Activated CD4-positive, alpha-beta T cell treated with anti-CD3 and anti-CD28 coated beads for 48 hours (primary cell): ENCODE results near the gene MGAM2.

ENCODE experiments used
- DNase-seq: peaks from one replicate; pipeline ENCODE4 v3.0.0-alpha.2; 2020

Gene MGAM2

DNA sequence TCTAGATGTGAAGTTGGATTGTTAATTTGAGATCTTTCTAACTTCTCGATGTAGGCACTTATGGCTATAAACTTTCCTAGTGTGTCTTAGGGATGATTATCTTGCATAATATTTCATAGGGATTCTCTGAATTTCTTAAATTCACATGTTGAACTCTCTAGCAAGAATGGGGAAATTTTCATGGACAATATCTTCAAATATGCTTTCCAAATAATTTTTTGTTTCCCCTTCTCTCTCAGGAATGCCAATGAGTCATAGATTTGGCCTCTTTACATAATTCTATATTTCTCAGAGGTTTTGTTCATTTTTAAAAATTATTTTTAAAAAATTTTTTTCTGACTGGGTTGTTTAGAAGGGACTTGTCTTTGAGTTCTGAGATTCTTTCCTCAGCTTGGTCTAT, 68.9 kb downstream of the MGAM2 start:
- DNase-seq = no peak

- no peak for DNase-seq
Measured at GRCh38 chr7:142181211-142181610, 69.7 kb downstream of the MGAM2 start.

GRCh38 chr7:142181966-142182365, 70.4 kb downstream of the MGAM2 start:
- DNase-seq = no peak

- DNase-seq = no peak
Measured at GRCh38 chr7:142185069-142185468, 73.6 kb downstream of the MGAM2 start.

DNA sequence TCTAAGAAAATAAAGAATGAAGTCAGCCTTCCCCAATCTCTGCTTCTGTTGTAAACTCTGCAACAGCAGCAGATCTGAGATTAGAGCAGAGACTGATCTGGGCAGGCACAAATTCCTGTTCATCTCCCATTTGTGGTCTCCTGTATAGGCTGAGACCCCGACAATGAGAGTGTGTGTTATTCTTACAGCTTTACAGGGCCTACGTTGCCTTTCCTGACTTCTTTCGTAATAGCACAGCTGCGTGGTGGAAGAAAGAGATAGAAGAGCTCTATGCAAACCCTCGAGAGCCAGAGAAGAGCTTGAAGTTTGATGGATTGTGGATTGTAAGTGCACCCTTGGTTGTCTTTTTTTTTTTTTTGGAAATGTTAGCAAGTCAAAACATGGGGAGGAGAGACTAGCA, 74.3 kb downstream of the MGAM2 start:
- DNase-seq = no peak

GRCh38 chr7:142188154-142188553, 76.6 kb downstream of the MGAM2 start:
- no peak for DNase-seq

DNA sequence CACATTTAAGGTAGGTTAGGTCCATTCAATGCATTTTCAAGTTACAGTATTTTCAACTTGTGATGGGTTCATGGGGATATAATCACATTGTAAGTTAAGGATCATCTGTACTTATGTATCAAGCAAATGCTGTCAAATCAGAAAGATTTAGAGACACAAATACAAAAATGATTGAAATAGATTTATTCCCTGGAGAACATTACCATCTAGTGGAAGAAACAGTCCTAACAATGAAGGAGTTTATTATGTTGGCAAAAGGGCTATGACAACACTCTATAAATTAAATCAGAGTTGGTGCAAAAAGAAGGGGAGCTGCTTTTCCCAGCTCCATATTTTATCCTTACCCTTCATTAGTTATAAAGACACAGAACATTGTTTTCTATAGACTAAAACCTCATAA, 77.3 kb downstream of the MGAM2 start:
- no peak for DNase-seq

DNA sequence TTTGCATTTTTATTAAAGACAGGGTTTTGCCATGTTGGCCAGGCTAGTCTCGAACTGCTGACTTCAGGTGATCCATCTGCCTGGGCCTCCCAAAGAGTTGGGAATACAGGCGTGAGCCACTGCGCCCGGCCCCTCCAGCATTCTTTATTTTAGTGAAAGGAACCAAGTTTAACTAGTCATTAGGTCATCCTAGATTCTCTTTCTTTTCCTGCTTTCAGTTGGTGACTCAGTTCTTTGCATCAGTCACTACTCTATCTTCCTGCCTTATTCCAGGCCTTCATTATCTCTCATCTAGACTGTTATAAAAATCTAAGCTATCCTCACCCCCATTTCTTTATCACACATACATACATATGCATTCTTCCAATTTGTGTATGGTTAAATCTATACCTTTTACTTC, 82.7 kb downstream of the MGAM2 start:
- DNase-seq = no peak

- no peak for DNase-seq
Measured at GRCh38 chr7:142196066-142196840, 84.7 kb downstream of the MGAM2 start.

GRCh38 chr7:142200206-142200605, 88.7 kb downstream of the MGAM2 start:
- no peak for DNase-seq

DNA sequence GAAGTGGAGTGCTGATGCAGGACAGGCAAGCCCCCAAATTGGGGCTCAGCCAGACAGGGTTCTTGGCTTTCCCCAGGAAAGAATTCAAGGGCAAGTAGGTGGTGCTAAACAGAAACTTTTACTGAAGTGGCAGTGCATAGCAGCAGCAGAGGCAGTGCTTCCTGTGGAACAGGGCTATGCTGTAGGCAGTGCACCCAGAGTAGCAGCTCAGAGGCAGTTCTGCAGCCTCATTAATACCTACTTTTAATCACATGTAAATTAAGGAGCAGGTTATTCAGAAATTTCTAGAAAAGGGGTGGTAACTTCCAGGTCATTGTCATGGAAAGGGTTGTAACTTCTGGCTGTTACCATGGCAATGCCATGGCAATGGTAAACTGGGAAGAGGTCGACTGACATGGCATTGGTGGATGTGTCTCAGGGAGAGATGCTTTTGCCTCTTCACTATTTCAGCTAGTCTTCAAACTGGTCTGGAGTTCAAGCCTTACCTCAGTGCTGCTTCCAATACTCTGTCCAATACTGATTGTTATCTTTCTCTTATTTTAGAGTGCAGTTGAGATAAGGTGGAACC, 117.1 kb downstream of the MGAM2 start:
- no peak for DNase-seq

- DNase-seq = no peak
Measured at GRCh38 chr7:142231716-142232115, 120.2 kb downstream of the MGAM2 start.

GRCh38 chr7:142240546-142240945, 129.0 kb downstream of the MGAM2 start:
- DNase-seq = no peak

- DNase-seq = no peak
Measured at GRCh38 chr7:142243823-142244222, 132.3 kb downstream of the MGAM2 start.

GRCh38 chr7:142248166-142249160, 136.9 kb downstream of the MGAM2 start:
- DNase-seq = no peak

GRCh38 chr7:142249918-142250317, 138.4 kb downstream of the MGAM2 start:
- DNase-seq = no peak

DNA sequence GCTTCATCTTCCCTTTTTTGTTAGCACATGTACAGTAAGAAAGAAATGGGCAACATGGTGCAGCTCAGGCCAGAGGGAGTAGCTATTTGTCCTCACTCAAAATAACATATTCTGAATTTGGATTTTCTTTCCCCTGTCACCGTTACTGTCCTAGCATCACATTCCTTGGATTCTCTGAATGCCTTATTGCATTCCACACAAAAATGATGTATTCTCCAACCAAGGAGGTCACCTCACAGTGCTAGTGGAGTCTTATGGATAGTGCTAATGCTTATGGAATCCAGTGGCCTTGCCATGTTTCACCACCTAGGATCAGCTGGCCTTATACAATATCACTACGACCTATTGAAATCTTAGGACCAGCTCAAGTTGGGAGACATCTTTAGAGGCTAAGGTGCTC, 139.2 kb downstream of the MGAM2 start:
- no peak for DNase-seq

DNA sequence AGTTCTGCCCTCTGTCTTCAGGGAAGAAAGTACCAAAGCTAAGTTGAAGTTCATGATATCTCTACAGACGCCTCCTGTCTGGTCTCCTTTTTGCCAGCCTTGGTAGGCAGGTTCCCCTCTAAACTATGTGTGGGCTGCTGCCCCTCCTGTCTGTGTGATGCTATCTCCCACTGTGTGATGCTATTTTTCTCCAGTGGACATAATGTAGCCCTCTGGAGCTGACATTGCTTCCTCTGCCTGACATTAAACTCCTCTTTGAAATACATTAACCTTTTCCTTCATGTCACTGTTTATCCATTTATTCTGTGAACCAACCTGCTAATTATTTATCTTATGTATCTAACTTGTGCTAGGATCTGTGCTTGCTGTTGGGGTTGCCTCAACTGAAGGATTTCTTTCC, 146.4 kb downstream of the MGAM2 start, which contains the start of gene PRSS58:
Gene PRSS58, minus strand, starts transcription at position 101 of the 400 bp plus-strand sequence. CDS start 351 bp downstream, outside the sequence.
- no peak for DNase-seq

GRCh38 chr7:142263598-142264380, 152.3 kb downstream of the MGAM2 start:
- no peak for DNase-seq
